Esophagus muscularis mucosa (tissue), 4 donors: ENCODE measurements around the gene GRK5.

ENCODE experiments used
- CTCF ChIP-seq, 3 experiments: fragments of 200-600 bp in 2 of 3; fragments of 450-650 bp in 1 of 3; sonication (generic) in 2 of 3; IDR thresholded peaks; one replicate each; pipeline ENCODE4 v1.5.1; 2017 to 2019; ENCODE audit warnings: antibody characterized with exemption in 3 of 3, mild to moderate bottlenecking in 2 of 3, moderate library complexity in 1 of 3
- EP300 ChIP-seq: sonication (generic); formaldehyde crosslinking; IDR thresholded peaks from one replicate; pipeline ENCODE4 v1.6.1; 2017; ENCODE audit warnings: antibody characterized with exemption
- POLR2A ChIP-seq: fragments of 450-650 bp; IDR thresholded peaks from one replicate; pipeline ENCODE4 v1.6.1; 2017; ENCODE audit warnings: antibody characterized with exemption, moderate library complexity, mild to moderate bottlenecking, low read depth
- POLR2AphosphoS5 ChIP-seq, 2 donors: sonication (generic); formaldehyde crosslinking; IDR thresholded peaks; one replicate each; pipeline ENCODE4 v1.6.1; 2017; ENCODE audit warnings: antibody characterized with exemption in 2 of 2

- TF ChIP-seq CTCF (IDR thresholded peaks at IDR 0.05) (no peak), POLR2A (no peak), POLR2AphosphoS5 (IDR thresholded peaks at IDR 0.05) (no peak), EP300 (no peak)
Observed at GRCh38 chr10:119247550-119247894, 40.2 kb downstream of the GRK5 start.
